NCI-H2196 treated with DMSO at 0.1 percent for 48 hours (cell line): ENCODE data around the gene STK17B.
"Not testable (repeated sequence)": the region's sequence is repeated elsewhere in the genome, so short reads cannot be mapped to it uniquely, and the experiment has no call there.

Source experiments
- DNase-seq: peaks from one replicate; lab custom pipeline; 2025; ENCODE audit not compliant: unreplicated experiment; lab: John Stamatoyannopoulos, UW

The STK17B gene

GRCh38 chr2:196113061-196113974, 58.1 kb downstream of the STK17B start:
- DNase-seq = no peak

GRCh38 chr2:196112418-196113034, 58.9 kb downstream of the STK17B start:
- no peak for DNase-seq

GRCh38 chr2:196108604-196109003, 62.8 kb downstream of the STK17B start:
- DNase-seq = no peak

- DNase-seq = no peak
Observed at GRCh38 chr2:196105951-196106350, 65.4 kb downstream of the STK17B start.

- DNase-seq = no peak
Observed at GRCh38 chr2:196104066-196104465, 67.3 kb downstream of the STK17B start.

- no peak for DNase-seq
Observed at GRCh38 chr2:196103626-196104025, 67.8 kb downstream of the STK17B start.

- DNase-seq = no peak
Observed at GRCh38 chr2:196101325-196101991, 69.9 kb downstream of the STK17B start.

- DNase-seq = no peak
Observed at GRCh38 chr2:196099916-196100315, 71.5 kb downstream of the STK17B start.

- no peak for DNase-seq
Observed at GRCh38 chr2:196097864-196098660, 73.3 kb downstream of the STK17B start.

GRCh38 chr2:196096982-196097745, 74.2 kb downstream of the STK17B start:
- no peak for DNase-seq

- no peak for DNase-seq
Observed at GRCh38 chr2:196096264-196096663, 75.1 kb downstream of the STK17B start.

- DNase-seq = not testable (repeated sequence)
Observed at GRCh38 chr2:196089448-196089847, 81.9 kb downstream of the STK17B start.

- no peak for DNase-seq
Observed at GRCh38 chr2:196088203-196088602, 83.2 kb downstream of the STK17B start.

- DNase-seq = no peak
Observed at GRCh38 chr2:196086517-196087368, 84.6 kb downstream of the STK17B start.

- DNase-seq = no peak
Observed at GRCh38 chr2:196083601-196084000, 87.8 kb downstream of the STK17B start.
